OCI-LY1 (cell line): ENCODE data around the gene HERPUD1.

ENCODE experiments used
- CTCF ChIP-seq: fragments of 200-600 bp; sonication (generic), shearing (Covaris generic); IDR thresholded peaks from 2 replicates; pipeline ENCODE4 v1.5.1; 2017; ENCODE audit warnings: mild to moderate bottlenecking, antibody characterized with exemption, low read length, moderate library complexity, mixed read lengths
- EZH2 ChIP-seq: fragments of 200-600 bp; sonication (generic), shearing (Covaris generic); IDR thresholded peaks from 2 replicates; pipeline ENCODE4 v1.8.0; 2017; ENCODE audit warnings: borderline replicate concordance, mixed run types, mild to moderate bottlenecking, antibody characterized with exemption, low read length, moderate library complexity, mixed read lengths

DNA sequence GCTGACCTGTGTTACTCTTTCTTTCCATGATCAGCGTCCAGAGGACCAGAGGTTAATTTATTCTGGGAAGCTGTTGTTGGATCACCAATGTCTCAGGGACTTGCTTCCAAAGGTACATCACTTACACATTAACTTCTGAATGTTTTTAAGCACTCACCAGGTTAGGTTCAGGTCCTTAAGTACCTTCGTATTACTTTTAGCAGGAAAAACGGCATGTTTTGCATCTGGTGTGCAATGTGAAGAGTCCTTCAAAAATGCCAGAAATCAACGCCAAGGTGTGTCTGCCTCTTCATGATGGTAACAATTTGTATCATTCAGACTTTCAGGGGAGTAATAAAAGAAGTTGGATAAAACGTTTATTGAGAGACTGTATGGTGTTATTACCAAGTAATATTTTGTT lies 3.3 kb downstream of the HERPUD1 start:
- TF ChIP-seq CTCF = no peak
- no peak for TF ChIP-seq EZH2
